Calu3 (cell line): ENCODE data around the gene LANCL2. TPM values are rescaled to one million over a fixed set of nuclear protein-coding genes. Genes with fewer than 3 reads are reported as not detected.
"Not testable (repeated sequence)": the region's sequence is repeated elsewhere in the genome, so short reads cannot be mapped to it uniquely, and the experiment has no call there.

Experiments
- BruUV-seq: library from RNA; stranded (reverse); fragments of 400-500 nt; replicated peaks from 2 replicates; lab custom pipeline; 2021; lab: Mats Ljungman, UMichigan
- CTCF ChIA-PET: fragments of 300-600 bp; sonication (Branson Sonifier 250); formaldehyde crosslinking; loops from one replicate; lab custom pipeline; 2022; ENCODE audit warnings: antibody characterized with exemption; lab: Charles Lee
- DNase-seq: peaks from one replicate; pipeline ENCODE4 v3.0.0; 2022
- H3K27ac Mint-ChIP-seq: one replicate; pipeline ENCODE4 v1.8.0; 2022; ENCODE audit warnings: mixed read lengths; ENCODE audit not compliant: unreplicated experiment
- H3K27me3 Mint-ChIP-seq: one replicate; pipeline ENCODE4 v1.8.0; 2022; ENCODE audit warnings: mixed read lengths; ENCODE audit not compliant: unreplicated experiment
- H3K36me3 Mint-ChIP-seq: one replicate; pipeline ENCODE4 v1.8.0; 2022; ENCODE audit warnings: mild to moderate bottlenecking, moderate library complexity, mixed read lengths; ENCODE audit not compliant: insufficient read depth, unreplicated experiment
- H3K4me1 Mint-ChIP-seq: one replicate; pipeline ENCODE4 v1.8.0; 2022; ENCODE audit warnings: mild to moderate bottlenecking, low read depth, mixed read lengths; ENCODE audit not compliant: unreplicated experiment
- H3K4me3 Mint-ChIP-seq: one replicate; pipeline ENCODE4 v1.8.0; 2022; ENCODE audit warnings: mild to moderate bottlenecking, low read depth, moderate library complexity, mixed read lengths; ENCODE audit not compliant: unreplicated experiment
- H3K9me3 Mint-ChIP-seq: one replicate; pipeline ENCODE4 v1.8.0; 2022; ENCODE audit warnings: low read depth, mixed read lengths; ENCODE audit not compliant: unreplicated experiment
- CTCF ChIP-seq: fragments of 200-600 bp; IDR thresholded peaks from one replicate; pipeline ENCODE4 v1.8.0; 2022; ENCODE audit warnings: antibody characterized with exemption; ENCODE audit not compliant: unreplicated experiment
- intact Hi-C: fragments of 100-400 bp; cut with micrococcal nuclease; formaldehyde crosslinking; loops from one replicate; pipeline ENCODE4 v1.10.0; 2022; ENCODE audit not compliant: unreplicated experiment
- total RNA-seq: library from RNA; stranded (reverse); gene quantifications from 2 replicates; pipeline ENCODE4 v1.2.3, GENCODE V29; 2022

The LANCL2 gene
- total RNA-seq, 1 experiment from 2014 or later: 15.7 TPM

- no TSS peak for BruUV-seq
- no peak for DNase-seq
- Mint-ChIP-seq H3K9me3 (peaks cover 2% of the 10 kb centered on the region), H3K27me3 (peaks cover 48% of the 10 kb centered on the region), H3K4me3 (no peak overlapping the region), H3K36me3 (no peaks in the 10 kb centered on the region), H3K4me1 (no peaks in the 10 kb centered on the region), H3K27ac (no peak overlapping the region)
- TF ChIP-seq CTCF: no peak
- intact Hi-C loops: loop anchor here (2.0 kb wide), 1 partner anchor 15 kb away; no protein-coding TSS in a partner anchor
- CTCF ChIA-PET: no interaction called here
Measured at GRCh38 chr7:55350281-55350680, 14.9 kb upstream of the LANCL2 start.

- Mint-ChIP-seq H3K4me3 (no peak overlapping the region), H3K27ac (no peak overlapping the region), H3K4me1 (no peaks in the 10 kb centered on the region), H3K27me3 (peaks cover 50% of the 10 kb centered on the region), H3K36me3 (no peaks in the 10 kb centered on the region), H3K9me3 (no peaks in the 10 kb centered on the region)
- no TSS peak for BruUV-seq
- CTCF ChIA-PET: no interaction called here
- intact Hi-C loops: loop anchor here (2.0 kb wide), 1 partner anchor 16 kb away; no protein-coding TSS in a partner anchor
- DNase-seq: no peak
- TF ChIP-seq CTCF: no peak
Measured at GRCh38 chr7:55351263-55351662, 13.9 kb upstream of the LANCL2 start.

GRCh38 chr7:55352947-55353273, 12.2 kb upstream of the LANCL2 start:
- H3K27ac Mint-ChIP-seq, BruUV-seq, H3K4me3 Mint-ChIP-seq, H3K36me3 Mint-ChIP-seq, H3K9me3 Mint-ChIP-seq, intact Hi-C loops, H3K4me1 Mint-ChIP-seq, DNase-seq: not testable (repeated sequence)
- H3K27me3 Mint-ChIP-seq: peaks cover 53% of the 10 kb centered on the region
- CTCF ChIA-PET: interaction anchor here (0.6 kb wide), 1 partner anchor 507 kb away, joined by 3 read pairs; no protein-coding TSS in a partner anchor

GRCh38 chr7:55360486-55360885, 4.7 kb upstream of the LANCL2 start:
- no peak for TF ChIP-seq CTCF
- peaks cover 30% of the 10 kb centered on the region for H3K27me3 Mint-ChIP-seq
- no peak overlapping the region for H3K4me3 Mint-ChIP-seq
- H3K27ac Mint-ChIP-seq: no peak overlapping the region
- CTCF ChIA-PET: no interaction called here
- BruUV-seq: no TSS peak
- peaks cover 11% of the 10 kb centered on the region for H3K36me3 Mint-ChIP-seq
- H3K4me1 Mint-ChIP-seq: peaks cover 11% of the 10 kb centered on the region
- no peak for DNase-seq
- intact Hi-C loops: no loop called here
- no peaks in the 10 kb centered on the region for H3K9me3 Mint-ChIP-seq

- CTCF ChIA-PET: no interaction called here
- no peak for DNase-seq
- Mint-ChIP-seq H3K27ac (no peak overlapping the region), H3K9me3 (no peaks in the 10 kb centered on the region), H3K36me3 (peaks cover 22% of the 10 kb centered on the region), H3K4me1 (peaks cover 11% of the 10 kb centered on the region), H3K4me3 (no peak overlapping the region), H3K27me3 (peaks cover 30% of the 10 kb centered on the region)
- no peak for TF ChIP-seq CTCF
- BruUV-seq: no TSS peak
- intact Hi-C loops: no loop called here
Measured at GRCh38 chr7:55361560-55361959, 3.6 kb upstream of the LANCL2 start.
